Neural progenitor cell (in vitro differentiated cells): Measurements from ENCODE around the gene PPFIA1. TPM values are rescaled to one million over a fixed set of nuclear protein-coding genes. Genes with fewer than 3 reads are reported as not detected.

ENCODE experiments used
- DNase-seq: peaks from one replicate; pipeline ENCODE4 v3.0.0-alpha.2; 2016; ENCODE audit warnings: low spot score
- H2AFZ ChIP-seq: fragments of 200-600 bp; sonication (generic); replicated peaks from 2 replicates; pipeline ENCODE4 v1.6.1; 2016; ENCODE audit warnings: antibody characterized with exemption
- H3F3A ChIP-seq: fragments of 200-600 bp; sonication (generic); 2 replicates; pipeline ENCODE4 v1.6.1; 2016; ENCODE audit warnings: antibody characterized with exemption, low read depth
- H3K27ac ChIP-seq: fragments of 200-600 bp; sonication (generic); 2 replicates; pipeline ENCODE4 v1.5.1; 2016; ENCODE audit warnings: mild to moderate bottlenecking
- H3K27me3 ChIP-seq: fragments of 200-600 bp; sonication (generic); 2 replicates; pipeline ENCODE4 v1.6.1; 2016; ENCODE audit warnings: mild to moderate bottlenecking, moderate library complexity
- H3K36me3 ChIP-seq: fragments of 200-600 bp; sonication (generic); 2 replicates; pipeline ENCODE4 v1.5.1; 2016
- H3K4me1 ChIP-seq: fragments of 200-600 bp; sonication (generic); 2 replicates; pipeline ENCODE4 v1.6.1; 2016; ENCODE audit warnings: mixed run types
- H3K4me2 ChIP-seq: fragments of 200-600 bp; sonication (generic); 2 replicates; pipeline ENCODE4 v1.6.1; 2016
- H3K4me3 ChIP-seq: fragments of 200-600 bp; sonication (generic); 2 replicates; pipeline ENCODE4 v1.5.1; 2016
- H3K79me2 ChIP-seq: fragments of 200-600 bp; sonication (generic); 2 replicates; pipeline ENCODE4 v1.6.1; 2016; ENCODE audit warnings: low read depth
- H3K9ac ChIP-seq: fragments of 200-600 bp; sonication (generic); 2 replicates; pipeline ENCODE4 v1.6.1; 2016
- H3K9me3 ChIP-seq: fragments of 200-600 bp; sonication (generic); 2 replicates; pipeline ENCODE4 v1.5.1; 2016; ENCODE audit warnings: low read depth
- H4K20me1 ChIP-seq: fragments of 200-600 bp; sonication (generic); 2 replicates; pipeline ENCODE4 v1.6.1; 2016; ENCODE audit warnings: low read depth
- H3K27ac Mint-ChIP-seq: 3 replicates; pipeline ENCODE4 v1.8.0; 2021; ENCODE audit warnings: mixed read lengths
- H3K27me3 Mint-ChIP-seq: 2 replicates; pipeline ENCODE4 v1.8.0; 2022; ENCODE audit warnings: low read depth, mild to moderate bottlenecking, inconsistent platforms, moderate library complexity, mixed read lengths; ENCODE audit not compliant: insufficient read depth
- H3K36me3 Mint-ChIP-seq: 3 replicates; pipeline ENCODE4 v1.8.0; 2021; ENCODE audit warnings: mixed read lengths
- H3K4me1 Mint-ChIP-seq: 3 replicates; pipeline ENCODE4 v1.8.0; 2021; ENCODE audit warnings: mixed read lengths
- H3K4me3 Mint-ChIP-seq: 3 replicates; pipeline ENCODE4 v1.8.0; 2021; ENCODE audit warnings: mild to moderate bottlenecking, moderate library complexity, mixed read lengths
- H3K9me3 Mint-ChIP-seq: 3 replicates; pipeline ENCODE4 v1.8.0; 2020; ENCODE audit warnings: mixed read lengths
- CTCF ChIP-seq: fragments of 200-600 bp; sonication (generic); IDR thresholded peaks from 2 replicates; pipeline ENCODE4 v1.5.1; 2017; ENCODE audit warnings: antibody characterized with exemption, mild to moderate bottlenecking
- EZH2 ChIP-seq: fragments of 200-600 bp; sonication (generic); IDR thresholded peaks from 2 replicates; pipeline ENCODE4 v1.6.1; 2017; ENCODE audit warnings: antibody characterized with exemption, mild to moderate bottlenecking, moderate library complexity
- EZH2phosphoT487 ChIP-seq: fragments of 200-600 bp; sonication (generic); IDR thresholded peaks from 2 replicates; pipeline ENCODE4 v1.6.1; 2017; ENCODE audit warnings: antibody characterized with exemption
- total RNA-seq: library from RNA; depleted of rRNA; stranded (reverse); fragments of >200 nt; gene quantifications from 2 replicates; pipeline ENCODE4 v1.2.3, GENCODE V29; 2015; ENCODE audit warnings: low replicate concordance

The PPFIA1 gene
- total RNA-seq, 1 donor from 2014 or later, result 42.6 TPM

DNA sequence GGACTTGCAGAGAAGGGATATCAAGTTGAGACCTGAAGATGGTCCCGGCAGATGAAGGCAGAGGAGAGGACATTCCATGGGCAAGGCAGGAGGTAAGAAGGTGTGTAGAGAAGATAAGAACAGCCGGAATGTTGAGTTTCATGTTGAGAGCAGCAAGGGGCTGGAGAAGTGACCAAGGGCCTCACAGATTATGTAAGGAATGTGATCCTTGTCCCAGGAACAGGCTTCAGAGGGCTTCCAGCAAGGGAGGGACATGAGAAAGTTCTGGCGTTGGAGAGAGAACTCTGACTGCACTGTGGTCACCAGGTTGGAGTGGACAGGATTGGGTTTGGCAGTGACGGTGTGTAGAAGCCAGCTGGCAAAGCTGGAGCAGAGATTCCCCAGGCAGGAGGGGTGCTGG is 27.6 kb upstream of the PPFIA1 start:
- Histone ChIP-seq H3K27ac (no peak overlapping the region), H3K79me2 (no peaks in the 10 kb centered on the region), H3K4me1 (no peaks in the 10 kb centered on the region), H3K36me3 (no peaks in the 10 kb centered on the region), H2AFZ (no peak overlapping the region), H3F3A (no peaks in the 10 kb centered on the region), H3K9me3 (no peaks in the 10 kb centered on the region), H3K9ac (no peak overlapping the region), H3K27me3 (no peaks in the 10 kb centered on the region), H4K20me1 (no peaks in the 10 kb centered on the region), H3K4me2 (no peak overlapping the region), H3K4me3 (no peak overlapping the region)
- Mint-ChIP-seq H3K27me3 (peaks cover 15% of the 10 kb centered on the region), H3K4me1 (peaks cover 4% of the 10 kb centered on the region), H3K27ac (no peak overlapping the region), H3K4me3 (no peak overlapping the region), H3K9me3 (no peaks in the 10 kb centered on the region), H3K36me3 (no peaks in the 10 kb centered on the region)
- TF ChIP-seq EZH2 (no peak), CTCF (no peak), EZH2phosphoT487 (no peak)
- no peak for DNase-seq

- Mint-ChIP-seq H3K4me1 (peaks cover 4% of the 10 kb centered on the region), H3K4me3 (no peak overlapping the region), H3K9me3 (no peaks in the 10 kb centered on the region), H3K36me3 (no peaks in the 10 kb centered on the region), H3K27ac (no peak overlapping the region), H3K27me3 (peaks cover 16% of the 10 kb centered on the region)
- no peaks in the 10 kb centered on the region for H3K79me2 ChIP-seq
- H3K4me3 ChIP-seq, result no peak overlapping the region
- TF ChIP-seq EZH2phosphoT487 (no peak), CTCF (no peak), EZH2 (no peak)
- H3K4me1 ChIP-seq, result no peaks in the 10 kb centered on the region
- no peak overlapping the region for H3K4me2 ChIP-seq
- no peak overlapping the region for H3K9ac ChIP-seq
- H3K36me3 ChIP-seq, result no peaks in the 10 kb centered on the region
- H3K27ac ChIP-seq, result no peak overlapping the region
- H3F3A ChIP-seq, result no peaks in the 10 kb centered on the region
- no peaks in the 10 kb centered on the region for H4K20me1 ChIP-seq
- H2AFZ ChIP-seq, result no peak overlapping the region
- no peaks in the 10 kb centered on the region for H3K27me3 ChIP-seq
- no peaks in the 10 kb centered on the region for H3K9me3 ChIP-seq
- no peak for DNase-seq
Observed at GRCh38 chr11:70243912-70244652, 26.4 kb upstream of the PPFIA1 start.

DNA sequence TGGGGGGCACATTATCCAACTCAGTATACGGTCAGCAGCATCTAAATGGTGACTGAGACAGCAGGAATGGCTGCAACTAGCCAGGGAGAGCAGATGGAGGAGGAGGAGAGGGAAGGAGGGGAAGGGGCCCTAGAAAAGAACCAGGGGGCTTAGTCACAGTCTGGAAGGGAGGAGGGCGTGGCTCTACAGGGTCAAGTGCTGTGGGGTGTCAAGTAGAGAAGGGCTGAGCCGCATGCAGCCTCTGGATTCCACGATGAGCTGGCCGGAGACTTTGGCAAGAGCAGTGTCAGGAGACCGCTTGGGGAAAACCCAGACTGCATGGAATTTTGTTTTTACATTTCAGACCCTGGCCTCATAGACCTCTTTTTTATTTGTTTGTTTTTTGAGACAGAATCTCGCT is 25.8 kb upstream of the PPFIA1 start:
- H3K4me1 Mint-ChIP-seq, result peaks cover 4% of the 10 kb centered on the region
- Histone ChIP-seq H3K36me3 (no peaks in the 10 kb centered on the region), H3K27ac (no peak overlapping the region), H3K4me2 (no peak overlapping the region), H3K4me1 (no peaks in the 10 kb centered on the region), H3K9ac (no peak overlapping the region), H4K20me1 (no peaks in the 10 kb centered on the region), H3F3A (no peaks in the 10 kb centered on the region), H3K27me3 (no peaks in the 10 kb centered on the region), H3K79me2 (no peaks in the 10 kb centered on the region), H3K4me3 (no peak overlapping the region), H3K9me3 (no peaks in the 10 kb centered on the region), H2AFZ (no peak overlapping the region)
- peak overlapping the region; percentile 6 for H3K4me3 Mint-ChIP-seq
- no peak overlapping the region for H3K27ac Mint-ChIP-seq
- no peak for TF ChIP-seq EZH2
- TF ChIP-seq CTCF, result no peak
- TF ChIP-seq EZH2phosphoT487, result no peak
- no peak for DNase-seq
- H3K36me3 Mint-ChIP-seq, result no peaks in the 10 kb centered on the region
- no peaks in the 10 kb centered on the region for H3K9me3 Mint-ChIP-seq
- peaks cover 14% of the 10 kb centered on the region for H3K27me3 Mint-ChIP-seq
